ENCODE data around the gene PRMT7. TPM values are rescaled to one million over a fixed set of nuclear protein-coding genes. Genes with fewer than 3 reads are reported as not detected.

PRMT7 gene
- total and polyA plus RNA-seq, 8 donors: 29.0 to 66.3 (median 52.6) TPM

- Histone ChIP-seq H3K4me3 (no peak overlapping the region), H3K4me1 (no peaks in the 10 kb centered on the region), H3K27ac (no peak overlapping the region), H3K9me3 (no peaks in the 10 kb centered on the region), H3K27me3 (no peaks in the 10 kb centered on the region), H3K36me3 (no peaks in the 10 kb centered on the region)
- no peak for TF ChIP-seq CTCF (IDR thresholded peaks at IDR 0.05)
- no peak for DNase-seq
- intact Hi-C loops (cut with DNase I): loop anchor here in 1 of 2 donors (10.0 kb wide), 1 partner anchor 125 kb away; no protein-coding TSS in a partner anchor
- no peak for ATAC-seq
Measured at GRCh38 chr16:68389750-68390371, 79.0 kb downstream of the PRMT7 start.

GRCh38 chr16:68393333-68393732, 82.5 kb downstream of the PRMT7 start:
- intact Hi-C loops (cut with DNase I): loop anchor here in 1 of 2 donors (10.0 kb wide), 1 partner anchor 121 kb away; no protein-coding TSS in a partner anchor
- no peak for TF ChIP-seq CTCF (IDR thresholded peaks at IDR 0.05)
- no peaks in the 10 kb centered on the region for H3K27me3 ChIP-seq
- DNase-seq (peak in 1 of 4 donors; percentile 1), ATAC-seq (no peak)
- no peak overlapping the region for H3K27ac ChIP-seq
- H3K9me3 ChIP-seq: no peaks in the 10 kb centered on the region
- H3K4me3 ChIP-seq: no peak overlapping the region
- H3K36me3 ChIP-seq: no peaks in the 10 kb centered on the region
- H3K4me1 ChIP-seq: no peaks in the 10 kb centered on the region

GRCh38 chr16:68395167-68395786, 84.5 kb downstream of the PRMT7 start:
- Histone ChIP-seq H3K36me3 (no peaks in the 10 kb centered on the region), H3K4me3 (no peak overlapping the region), H3K9me3 (no peaks in the 10 kb centered on the region), H3K4me1 (no peaks in the 10 kb centered on the region), H3K27me3 (no peaks in the 10 kb centered on the region), H3K27ac (no peak overlapping the region)
- no peak for TF ChIP-seq CTCF (IDR thresholded peaks at IDR 0.05)
- DNase-seq: peak in 1 of 4 donors; percentile 16
- ATAC-seq: no peak
- intact Hi-C loops (cut with DNase I): loop anchor here (5.0 to 10.0 kb wide), 2 partner anchors 112 to 120 kb away; no protein-coding TSS in a partner anchor

GRCh38 chr16:68395815-68396214, 85.0 kb downstream of the PRMT7 start:
- intact Hi-C loops (cut with DNase I): loop anchor here (5.0 to 10.0 kb wide), 2 partner anchors 111 to 119 kb away; no protein-coding TSS in a partner anchor
- ATAC-seq (no peak), DNase-seq (peak in 1 of 4 donors; percentile 24)
- Histone ChIP-seq H3K27ac (no peak overlapping the region), H3K4me1 (no peaks in the 10 kb centered on the region), H3K4me3 (no peak overlapping the region), H3K36me3 (no peaks in the 10 kb centered on the region), H3K27me3 (no peaks in the 10 kb centered on the region), H3K9me3 (no peaks in the 10 kb centered on the region)
- TF ChIP-seq CTCF (IDR thresholded peaks at IDR 0.05): no peak

GRCh38 chr16:68396481-68396880, 85.7 kb downstream of the PRMT7 start:
- Histone ChIP-seq H3K27me3 (no peaks in the 10 kb centered on the region), H3K9me3 (no peaks in the 10 kb centered on the region), H3K36me3 (no peaks in the 10 kb centered on the region), H3K4me1 (no peaks in the 10 kb centered on the region), H3K4me3 (no peak overlapping the region), H3K27ac (no peak overlapping the region)
- DNase-seq (peak in 2 of 4 donors; percentile 28 to 33), ATAC-seq (peak; percentile 82)
- TF ChIP-seq CTCF (IDR thresholded peaks at IDR 0.05): peak; percentile 46 to 64
- intact Hi-C loops (cut with DNase I): loop anchor here (5.0 to 10.0 kb wide), 2 partner anchors 111 to 118 kb away; no protein-coding TSS in a partner anchor
